RWPE2 (cell line): ENCODE measurements around the gene RRAGD.
A peak's percentile ranks its signal among the peaks of the same experiment; 100 is the strongest.

ENCODE experiments used
- ATAC-seq: fragments of 200-7000 bp; cut with Tn5 transposase; 3 replicates; pipeline ENCODE4 v1.9.1; 2021; ENCODE audit warnings: low read depth
- DNase-seq: peaks from one replicate; pipeline ENCODE4 v3.0.0-alpha.2; 2020; ENCODE audit warnings: low spot score
- H3K27ac ChIP-seq: fragments of 450-650 bp; 2 replicates; pipeline ENCODE4 v1.5.1; 2017; ENCODE audit warnings: mild to moderate bottlenecking; ENCODE audit not compliant: poor library complexity, severe bottlenecking
- H3K27me3 ChIP-seq: fragments of 250-450 bp; sonication (Bioruptor Pico); 2 replicates; pipeline ENCODE4 v1.5.1; 2021; ENCODE audit warnings: mild to moderate bottlenecking, moderate library complexity; ENCODE audit not compliant: insufficient read depth, poor library complexity, severe bottlenecking
- H3K36me3 ChIP-seq: fragments of 250-450 bp; sonication (Bioruptor Pico); 2 replicates; pipeline ENCODE4 v1.5.1; 2020; ENCODE audit warnings: low read depth, mild to moderate bottlenecking, moderate library complexity
- H3K4me1 ChIP-seq: fragments of 250-450 bp; sonication (Bioruptor Pico); 2 replicates; pipeline ENCODE4 v1.5.1; 2021; ENCODE audit warnings: mild to moderate bottlenecking, moderate library complexity; ENCODE audit not compliant: insufficient read depth, poor library complexity, severe bottlenecking
- H3K4me3 ChIP-seq: fragments of 250-450 bp; sonication (Bioruptor Pico); 2 replicates; pipeline ENCODE4 v1.5.1; 2021; ENCODE audit warnings: mild to moderate bottlenecking, moderate library complexity; ENCODE audit not compliant: severe bottlenecking
- H3K9me3 ChIP-seq: fragments of 250-450 bp; sonication (Bioruptor Pico); 2 replicates; pipeline ENCODE4 v1.5.1; 2021; ENCODE audit warnings: mild to moderate bottlenecking, moderate library complexity; ENCODE audit not compliant: severe bottlenecking
- TF ChIP-seq, protein P1 (sequence below): fragments of 450-650 bp; IDR thresholded peaks from one replicate; pipeline ENCODE4 v1.5.1; 2017; ENCODE audit warnings: mild to moderate bottlenecking, moderate library complexity; ENCODE audit not compliant: poor library complexity, severe bottlenecking

Gene RRAGD

DNA sequence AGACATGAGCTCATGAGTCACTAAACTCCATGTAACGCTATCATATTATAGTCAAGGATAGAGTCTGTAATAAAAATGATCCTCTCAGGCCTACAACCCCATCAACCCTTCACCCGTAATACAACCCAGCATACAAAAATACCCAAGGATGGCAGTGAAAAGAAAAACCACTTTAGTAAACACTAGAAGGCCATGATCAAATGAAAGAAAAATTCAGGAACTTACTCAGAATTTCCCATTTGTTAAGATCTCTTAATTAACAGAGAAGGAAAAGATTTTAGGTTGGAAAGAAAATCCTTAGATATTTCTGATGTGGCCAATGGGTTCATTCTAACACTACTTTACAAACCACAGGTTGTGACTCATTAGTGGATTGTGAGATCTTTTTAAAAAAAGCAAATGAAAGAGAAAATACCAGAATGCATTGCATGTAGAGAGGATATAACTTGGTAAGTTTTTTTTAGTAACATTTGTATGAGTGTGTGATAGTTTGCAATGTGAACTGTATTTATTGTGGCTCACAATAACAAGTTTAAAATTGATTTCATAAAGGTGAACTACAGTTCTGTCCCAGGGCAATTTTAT, 51.6 kb downstream of the RRAGD start:
- no peak overlapping the region for H3K27ac ChIP-seq
- ATAC-seq (peak; percentile 52; the same call in 2 of the 3 replicates), DNase-seq (no peak)

DNA sequence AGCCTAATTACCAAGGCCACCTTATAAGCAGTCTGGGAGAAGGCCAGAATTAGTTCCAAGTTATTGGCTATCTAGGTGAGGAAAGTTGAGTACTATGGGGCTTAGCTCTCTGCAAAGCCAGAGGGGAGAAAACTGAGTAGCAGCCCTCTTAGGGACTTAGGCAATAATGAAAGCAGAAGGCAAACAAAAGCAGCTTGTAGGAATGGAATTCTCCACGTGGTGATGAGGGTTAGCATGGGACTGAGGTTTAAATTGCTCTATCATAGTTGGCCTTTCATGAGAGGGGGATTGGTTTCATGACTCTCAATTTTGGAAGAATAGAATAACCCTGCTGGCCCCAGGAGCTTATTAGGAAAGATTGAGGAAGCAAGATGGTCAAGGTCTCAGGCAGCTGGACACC, 52.5 kb downstream of the RRAGD start:
- ATAC-seq: no peak
- H3K9me3 ChIP-seq: no peaks in the 10 kb centered on the region
- no peak for DNase-seq
- no peaks in the 10 kb centered on the region for H3K27me3 ChIP-seq
- H3K36me3 ChIP-seq: no peaks in the 10 kb centered on the region
- no peaks in the 10 kb centered on the region for H3K4me1 ChIP-seq
- H3K27ac ChIP-seq: no peak overlapping the region
- TF ChIP-seq, protein P1, sequence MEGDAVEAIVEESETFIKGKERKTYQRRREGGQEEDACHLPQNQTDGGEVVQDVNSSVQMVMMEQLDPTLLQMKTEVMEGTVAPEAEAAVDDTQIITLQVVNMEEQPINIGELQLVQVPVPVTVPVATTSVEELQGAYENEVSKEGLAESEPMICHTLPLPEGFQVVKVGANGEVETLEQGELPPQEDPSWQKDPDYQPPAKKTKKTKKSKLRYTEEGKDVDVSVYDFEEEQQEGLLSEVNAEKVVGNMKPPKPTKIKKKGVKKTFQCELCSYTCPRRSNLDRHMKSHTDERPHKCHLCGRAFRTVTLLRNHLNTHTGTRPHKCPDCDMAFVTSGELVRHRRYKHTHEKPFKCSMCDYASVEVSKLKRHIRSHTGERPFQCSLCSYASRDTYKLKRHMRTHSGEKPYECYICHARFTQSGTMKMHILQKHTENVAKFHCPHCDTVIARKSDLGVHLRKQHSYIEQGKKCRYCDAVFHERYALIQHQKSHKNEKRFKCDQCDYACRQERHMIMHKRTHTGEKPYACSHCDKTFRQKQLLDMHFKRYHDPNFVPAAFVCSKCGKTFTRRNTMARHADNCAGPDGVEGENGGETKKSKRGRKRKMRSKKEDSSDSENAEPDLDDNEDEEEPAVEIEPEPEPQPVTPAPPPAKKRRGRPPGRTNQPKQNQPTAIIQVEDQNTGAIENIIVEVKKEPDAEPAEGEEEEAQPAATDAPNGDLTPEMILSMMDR: no peak
- no peak overlapping the region for H3K4me3 ChIP-seq

More for the DNA sequence above, 51.6 kb downstream of the RRAGD start:
- Histone ChIP-seq H3K27me3 (no peaks in the 10 kb centered on the region), H3K4me1 (no peaks in the 10 kb centered on the region), H3K4me3 (no peak overlapping the region), H3K36me3 (no peaks in the 10 kb centered on the region), H3K9me3 (no peaks in the 10 kb centered on the region)
- TF ChIP-seq, protein P1: no peak

DNA sequence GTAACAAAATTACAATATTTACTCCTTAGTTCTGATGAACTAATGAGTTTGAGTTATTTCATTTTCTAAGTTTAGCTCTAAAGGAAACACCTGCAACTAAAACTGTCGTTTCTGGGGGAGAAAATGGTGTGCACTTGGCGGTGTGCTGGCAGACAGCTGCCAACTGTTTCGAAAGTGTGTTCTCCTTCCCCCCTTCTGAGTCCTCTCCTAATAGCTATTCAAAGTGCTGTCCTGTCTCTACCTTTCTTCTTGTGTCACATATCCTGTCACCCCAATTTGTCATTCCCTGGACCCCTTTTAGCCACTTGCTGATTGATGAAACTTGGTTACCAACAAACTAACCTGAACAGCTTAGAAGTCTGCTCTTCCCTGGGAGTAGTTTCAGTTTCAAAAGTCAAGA, 54.7 kb downstream of the RRAGD start:
- no peaks in the 10 kb centered on the region for H3K36me3 ChIP-seq
- DNase-seq: no peak
- TF ChIP-seq, protein P1: no peak
- H3K4me1 ChIP-seq: no peaks in the 10 kb centered on the region
- no peak overlapping the region for H3K4me3 ChIP-seq
- no peak for ATAC-seq
- H3K27me3 ChIP-seq: no peaks in the 10 kb centered on the region
- no peaks in the 10 kb centered on the region for H3K9me3 ChIP-seq
- no peak overlapping the region for H3K27ac ChIP-seq

DNA sequence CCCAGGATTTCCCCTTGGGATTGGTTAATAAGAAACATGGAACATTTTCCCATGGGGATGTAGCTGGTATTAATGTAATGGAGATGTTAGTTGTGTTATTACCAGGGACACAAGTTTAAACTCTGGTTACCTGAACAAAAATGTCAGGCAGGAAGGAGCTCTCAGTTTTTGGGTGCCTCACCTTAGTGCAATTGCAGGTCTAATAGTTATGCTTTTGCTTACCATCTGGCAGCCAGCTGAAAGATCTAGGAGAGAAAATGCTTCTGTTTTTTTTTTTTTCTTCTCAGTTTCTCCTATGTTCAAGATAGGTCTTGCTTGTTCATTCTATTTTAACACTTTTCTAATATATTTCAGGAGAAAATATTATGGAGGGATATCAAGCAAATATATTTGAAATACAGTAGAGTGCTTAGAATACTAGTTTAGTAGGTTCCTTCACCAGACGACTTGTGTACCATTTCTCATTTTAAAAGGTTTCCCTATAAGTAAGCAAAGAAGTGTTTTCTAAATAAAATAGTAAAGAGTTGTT, 55.4 kb downstream of the RRAGD start:
- Histone ChIP-seq H3K36me3 (no peaks in the 10 kb centered on the region), H3K4me1 (no peaks in the 10 kb centered on the region), H3K27ac (no peak overlapping the region), H3K9me3 (no peaks in the 10 kb centered on the region), H3K4me3 (no peak overlapping the region), H3K27me3 (no peaks in the 10 kb centered on the region)
- ATAC-seq (no peak), DNase-seq (no peak)
- TF ChIP-seq, protein P1: no peak

DNA sequence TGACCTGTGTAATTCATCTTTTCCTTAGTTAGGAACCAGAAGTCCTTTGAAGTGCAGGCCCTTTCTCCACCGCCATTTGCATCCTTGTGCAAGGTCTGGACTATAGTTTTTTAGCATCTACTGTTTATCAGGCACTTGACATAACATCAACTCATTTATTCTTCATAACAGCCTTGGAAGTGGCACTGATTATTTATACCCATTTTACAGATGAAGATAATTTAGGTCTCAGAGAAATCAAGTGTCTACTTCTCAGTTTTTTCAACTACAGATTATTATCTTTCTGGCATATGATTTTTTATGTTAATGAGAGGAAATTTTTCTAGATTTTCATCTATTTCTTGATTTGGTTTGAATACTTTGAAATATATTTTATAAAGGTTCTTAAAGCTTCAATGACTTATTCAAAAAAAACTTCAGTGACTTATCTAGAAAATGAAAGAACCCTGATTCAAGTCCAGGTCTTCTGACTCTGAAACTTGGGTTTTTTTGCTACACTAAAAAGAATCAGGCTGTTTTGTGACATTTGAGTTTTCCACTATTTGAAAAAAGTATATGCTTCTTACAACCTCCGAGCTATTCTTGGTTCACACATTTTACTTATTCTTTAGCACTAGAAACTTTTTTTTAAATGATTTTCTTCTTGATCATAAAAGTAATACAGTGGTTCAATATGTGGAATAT, 56.4 kb downstream of the RRAGD start:
- Histone ChIP-seq H3K27ac (no peak overlapping the region), H3K27me3 (no peaks in the 10 kb centered on the region), H3K4me3 (no peak overlapping the region), H3K4me1 (peaks cover 8% of the 10 kb centered on the region), H3K9me3 (no peaks in the 10 kb centered on the region), H3K36me3 (no peaks in the 10 kb centered on the region)
- DNase-seq (no peak), ATAC-seq (no peak)
- TF ChIP-seq, protein P1: no peak
